Head of caudate nucleus (tissue), 42 donors: ENCODE measurements around the gene TRAF7.
A peak's percentile ranks its signal among the peaks of the same experiment; 100 is the strongest.

Experiments used
- DNase-seq, 42 donors: peaks; one replicate each; pipeline versions ENCODE4 v3.0.0 to v3.0.0-alpha.2; 2020 to 2021; ENCODE audit warnings: mixed read lengths in 7 of 42
- intact Hi-C: fragments of 100-400 bp; cut with DNase I; formaldehyde crosslinking; loops from one replicate; pipeline ENCODE4 v1.15.0; 2022

Gene TRAF7

GRCh38 chr16:2157480-2158261 lies 2.1 kb downstream of the TRAF7 start:
- intact Hi-C loops = loop anchor here (5.0 kb wide), 1 partner anchor 135 kb away; no protein-coding TSS in a partner anchor
- DNase-seq = peak in 1 of 42 donors; percentile 12

GRCh38 chr16:2158262-2158638 lies 2.7 kb downstream of the TRAF7 start:
- intact Hi-C loops = loop anchor here (5.0 kb wide), 1 partner anchor 136 kb away; no protein-coding TSS in a partner anchor
- no peak for DNase-seq

- intact Hi-C loops = loop anchor here (5.0 kb wide), 1 partner anchor 137 kb away; no protein-coding TSS in a partner anchor
- DNase-seq = peak in 15 of 42 donors; percentile 28 to 65 (median 55)
Measured at GRCh38 chr16:2159175-2159838, 3.7 kb downstream of the TRAF7 start.

GRCh38 chr16:2160915-2161551 lies 5.5 kb downstream of the TRAF7 start:
- no peak for DNase-seq

GRCh38 chr16:2161911-2162310 lies 6.3 kb downstream of the TRAF7 start:
- intact Hi-C loops = no loop called here
- no peak for DNase-seq

More at GRCh38 chr16:2160915-2161551, 5.5 kb downstream of the TRAF7 start:
- intact Hi-C loops = no loop called here

- intact Hi-C loops = no loop called here
- no peak for DNase-seq
Measured at GRCh38 chr16:2162676-2163118, 7.1 kb downstream of the TRAF7 start.

- intact Hi-C loops = no loop called here
- peak in 29 of 42 donors; percentile 38 to 84 (median 61) for DNase-seq
Measured at GRCh38 chr16:2163211-2163881, 7.8 kb downstream of the TRAF7 start.

GRCh38 chr16:2165861-2166260 lies 10.3 kb downstream of the TRAF7 start:
- intact Hi-C loops = no loop called here

GRCh38 chr16:2166263-2167067 lies 10.9 kb downstream of the TRAF7 start:
- DNase-seq = no peak
- intact Hi-C loops = no loop called here

More at GRCh38 chr16:2165861-2166260, 10.3 kb downstream of the TRAF7 start:
- DNase-seq = no peak

GRCh38 chr16:2167068-2167638 lies 11.6 kb downstream of the TRAF7 start:
- DNase-seq = no peak
- intact Hi-C loops = no loop called here

- DNase-seq = no peak
Measured at GRCh38 chr16:2170080-2170479, 14.5 kb downstream of the TRAF7 start.

GRCh38 chr16:2170587-2171435 lies 15.2 kb downstream of the TRAF7 start:
- intact Hi-C loops = no loop called here

More at GRCh38 chr16:2170080-2170479, 14.5 kb downstream of the TRAF7 start:
- intact Hi-C loops = no loop called here

GRCh38 chr16:2171601-2172178 lies 16.1 kb downstream of the TRAF7 start:
- DNase-seq = no peak

More at GRCh38 chr16:2170587-2171435, 15.2 kb downstream of the TRAF7 start:
- no peak for DNase-seq

GRCh38 chr16:2172688-2173335 lies 17.2 kb downstream of the TRAF7 start:
- intact Hi-C loops = no loop called here
- DNase-seq = no peak

More at GRCh38 chr16:2171601-2172178, 16.1 kb downstream of the TRAF7 start:
- intact Hi-C loops = no loop called here

- no peak for DNase-seq
- intact Hi-C loops = no loop called here
Measured at GRCh38 chr16:2173366-2173765, 17.8 kb downstream of the TRAF7 start.

GRCh38 chr16:2173916-2174315 lies 18.3 kb downstream of the TRAF7 start:
- intact Hi-C loops = no loop called here
- no peak for DNase-seq
